Measurements from ENCODE around the gene PRRT1.
"Not testable (repeated sequence)": the region's sequence is repeated elsewhere in the genome, so short reads cannot be mapped to it uniquely, and the experiment has no call there.

The PRRT1 gene

GRCh38 chr6:32117461-32117860 lies 34.3 kb downstream of the PRRT1 start:
- no peak for DNase-seq

- DNase-seq: no peak
These were observed 35.1 kb downstream of the PRRT1 start for GRCh38 chr6:32116674-32117073.

- no peak for DNase-seq
These were observed 36.1 kb downstream of the PRRT1 start for GRCh38 chr6:32115623-32116022.

- DNase-seq: no peak
These were observed 36.9 kb downstream of the PRRT1 start for GRCh38 chr6:32114796-32115195.

GRCh38 chr6:32113386-32114352 lies 38.1 kb downstream of the PRRT1 start:
- DNase-seq: no peak

- DNase-seq: no peak
These were observed 39.2 kb downstream of the PRRT1 start for GRCh38 chr6:32112431-32112980.

GRCh38 chr6:32111424-32112066 lies 40.2 kb downstream of the PRRT1 start:
- DNase-seq: no peak

- no peak for DNase-seq
These were observed 41.1 kb downstream of the PRRT1 start for GRCh38 chr6:32110632-32111031.

GRCh38 chr6:32109765-32110160 lies 42.0 kb downstream of the PRRT1 start:
- DNase-seq: no peak

GRCh38 chr6:32109114-32109764 lies 42.5 kb downstream of the PRRT1 start, which contains the start of gene TNXB:
TSS of gene TNXB (minus strand) at chr6:32109338. CDS start at chr6:32098198, 11,140 bp downstream.
- DNase-seq: no peak

- DNase-seq: no peak
These were observed 43.0 kb downstream of the PRRT1 start for GRCh38 chr6:32108727-32109113.

- no peak for DNase-seq
These were observed 43.6 kb downstream of the PRRT1 start for GRCh38 chr6:32108094-32108627.

GRCh38 chr6:32107406-32107805 lies 44.3 kb downstream of the PRRT1 start:
- DNase-seq: no peak

- no peak for DNase-seq
These were observed 46.3 kb downstream of the PRRT1 start for GRCh38 chr6:32105433-32105832.

GRCh38 chr6:32102255-32102654 lies 49.5 kb downstream of the PRRT1 start:
- DNase-seq: no peak

- not testable (repeated sequence) for DNase-seq
These were observed 51.5 kb downstream of the PRRT1 start for GRCh38 chr6:32100251-32100650.
